ENCODE measurements around the gene VSIG1. TPM values are rescaled to one million over a fixed set of nuclear protein-coding genes. Genes with fewer than 3 reads are reported as not detected.

The VSIG1 gene
- total RNA-seq, 1 experiment from 2014 or later: 1.5 TPM

GRCh38 chrX:108121291-108121690, 76.4 kb downstream of the VSIG1 start:
- Histone ChIP-seq H3K4ac (ENCODE audit: low read depth, low read length) (no peak overlapping the region), H4K91ac (ENCODE audit: insufficient read length, low read depth, low read length) (no peak overlapping the region), H4K20me1 (ENCODE audit: control insufficient read depth, insufficient read depth, insufficient read length) (no peaks in the 10 kb centered on the region), H2BK120ac (ENCODE audit: low read depth, low read length, poor library complexity, severe bottlenecking) (no peak overlapping the region), H3K4me2 (ENCODE audit: insufficient read depth, insufficient read length, low read length) (no peak overlapping the region), H3K9me3 (ENCODE audit: control insufficient read depth, low read depth, low read length) (no peaks in the 10 kb centered on the region), H3T11ph (ENCODE audit: low read length) (no peak overlapping the region), H3K4me1 (ENCODE audit: insufficient read depth, low read length) (0 out of 2 replicates have a peak, but pooled peaks cover 2% of the 10 kb centered on the region), H3K27me3 (ENCODE audit: insufficient read depth, low read length) (no peaks in the 10 kb centered on the region), H3K18ac (ENCODE audit: insufficient read length, low read depth, low read length) (no peak overlapping the region), H3K79me2 (ENCODE audit: insufficient read depth, low read length) (no peaks in the 10 kb centered on the region), H3K23me2 (ENCODE audit: insufficient read length, low read depth, low read length, poor library complexity, severe bottlenecking) (no peaks in the 10 kb centered on the region), H4K5ac (ENCODE audit: insufficient read length, low read depth, low read length) (no peak overlapping the region), H3K14ac (ENCODE audit: insufficient read depth, low read length) (no peak overlapping the region), H3K23ac (ENCODE audit: insufficient read length, low read depth, low read length) (no peak overlapping the region), H3K79me1 (ENCODE audit: insufficient read depth, low read depth, low read length, poor library complexity, severe bottlenecking) (no peaks in the 10 kb centered on the region), H4K8ac (replicated peaks; ENCODE audit: insufficient read length, low read depth, low read length) (no peak overlapping the region), H2BK5ac (ENCODE audit: insufficient read length, low read length) (no peak overlapping the region), H2AFZ (ENCODE audit: low read length) (no peak overlapping the region), H2AK5ac (ENCODE audit: insufficient read length, low read length) (no peak overlapping the region), H3K27ac (ENCODE audit: insufficient read length, low read depth, low read length) (no peak overlapping the region), H2BK12ac (ENCODE audit: insufficient read length, low read depth, low read length) (no peak overlapping the region), H3K9ac (ENCODE audit: extremely low read depth, insufficient read length, low read length) (peak overlapping the region; percentile 2), H2BK20ac (ENCODE audit: low read depth, low read length, poor library complexity, severe bottlenecking) (no peak overlapping the region), H3K56ac (ENCODE audit: insufficient read length, low read depth, low read length) (no peak overlapping the region), H2BK15ac (ENCODE audit: low read depth, low read length) (no peak overlapping the region)
- no peaks in the 10 kb centered on the region for H3K36me3 Mint-ChIP-seq (ENCODE audit: insufficient read depth in 1 of 3, low read depth in 3 of 3)
- WGBS (ENCODE audit: extremely low coverage, insufficient read length, low lambda C conversion rate): no CpG with 5 or more reads among the region's 3 CpGs
- no peak overlapping the region for H3K27ac Mint-ChIP-seq
- TF ChIP-seq CTCF (conservative IDR thresholded peaks at IDR 0.05): no peak
- no peaks in the 10 kb centered on the region for H3K27me3 Mint-ChIP-seq (ENCODE audit: low read depth)
- H3K9me3 Mint-ChIP-seq: no peaks in the 10 kb centered on the region
- DNase-seq: no peak
- H3K4me1 Mint-ChIP-seq: peaks cover 10 to 19% of the 10 kb centered on the region in 2 experiments
- no peak overlapping the region for H3K4me3 Mint-ChIP-seq
